ENCODE measurements around the gene DLX1. TPM values are rescaled to one million over a fixed set of nuclear protein-coding genes. Genes with fewer than 3 reads are reported as not detected.
A peak's percentile ranks its signal among the peaks of the same experiment; 100 is the strongest.

Gene DLX1
- total and polyA plus RNA-seq, 9 of the 15 experiments (the other 6 are each of a cell fraction or from before 2014, with no cell fraction given): 1.9 to 26.2 (median 9.6) TPM

- TF ChIP-seq, protein P1, sequence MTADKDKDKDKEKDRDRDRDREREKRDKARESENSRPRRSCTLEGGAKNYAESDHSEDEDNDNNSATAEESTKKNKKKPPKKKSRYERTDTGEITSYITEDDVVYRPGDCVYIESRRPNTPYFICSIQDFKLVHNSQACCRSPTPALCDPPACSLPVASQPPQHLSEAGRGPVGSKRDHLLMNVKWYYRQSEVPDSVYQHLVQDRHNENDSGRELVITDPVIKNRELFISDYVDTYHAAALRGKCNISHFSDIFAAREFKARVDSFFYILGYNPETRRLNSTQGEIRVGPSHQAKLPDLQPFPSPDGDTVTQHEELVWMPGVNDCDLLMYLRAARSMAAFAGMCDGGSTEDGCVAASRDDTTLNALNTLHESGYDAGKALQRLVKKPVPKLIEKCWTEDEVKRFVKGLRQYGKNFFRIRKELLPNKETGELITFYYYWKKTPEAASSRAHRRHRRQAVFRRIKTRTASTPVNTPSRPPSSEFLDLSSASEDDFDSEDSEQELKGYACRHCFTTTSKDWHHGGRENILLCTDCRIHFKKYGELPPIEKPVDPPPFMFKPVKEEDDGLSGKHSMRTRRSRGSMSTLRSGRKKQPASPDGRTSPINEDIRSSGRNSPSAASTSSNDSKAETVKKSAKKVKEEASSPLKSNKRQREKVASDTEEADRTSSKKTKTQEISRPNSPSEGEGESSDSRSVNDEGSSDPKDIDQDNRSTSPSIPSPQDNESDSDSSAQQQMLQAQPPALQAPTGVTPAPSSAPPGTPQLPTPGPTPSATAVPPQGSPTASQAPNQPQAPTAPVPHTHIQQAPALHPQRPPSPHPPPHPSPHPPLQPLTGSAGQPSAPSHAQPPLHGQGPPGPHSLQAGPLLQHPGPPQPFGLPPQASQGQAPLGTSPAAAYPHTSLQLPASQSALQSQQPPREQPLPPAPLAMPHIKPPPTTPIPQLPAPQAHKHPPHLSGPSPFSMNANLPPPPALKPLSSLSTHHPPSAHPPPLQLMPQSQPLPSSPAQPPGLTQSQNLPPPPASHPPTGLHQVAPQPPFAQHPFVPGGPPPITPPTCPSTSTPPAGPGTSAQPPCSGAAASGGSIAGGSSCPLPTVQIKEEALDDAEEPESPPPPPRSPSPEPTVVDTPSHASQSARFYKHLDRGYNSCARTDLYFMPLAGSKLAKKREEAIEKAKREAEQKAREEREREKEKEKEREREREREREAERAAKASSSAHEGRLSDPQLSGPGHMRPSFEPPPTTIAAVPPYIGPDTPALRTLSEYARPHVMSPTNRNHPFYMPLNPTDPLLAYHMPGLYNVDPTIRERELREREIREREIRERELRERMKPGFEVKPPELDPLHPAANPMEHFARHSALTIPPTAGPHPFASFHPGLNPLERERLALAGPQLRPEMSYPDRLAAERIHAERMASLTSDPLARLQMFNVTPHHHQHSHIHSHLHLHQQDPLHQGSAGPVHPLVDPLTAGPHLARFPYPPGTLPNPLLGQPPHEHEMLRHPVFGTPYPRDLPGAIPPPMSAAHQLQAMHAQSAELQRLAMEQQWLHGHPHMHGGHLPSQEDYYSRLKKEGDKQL (CRISPR knock-in tag; IDR thresholded peaks at IDR 0.05; ENCODE audit: borderline replicate concordance): peak; percentile 63; the same call in 1 of the 2 replicates
- TF ChIP-seq NR2C2 (CRISPR knock-in tag; IDR thresholded peaks at IDR 0.05) (no peak; the same call in none of the 2 replicates), NR2C2 (tag; IDR thresholded peaks at IDR 0.05) (peak; percentile 42; the same call in 1 of the 2 replicates)
Measured at GRCh38 chr2:172084645-172085459, 455 bp upstream of the DLX1 start (continued).

Data from K562 (cell line).